Measurements from ENCODE around the gene SDS. TPM values are rescaled to one million over a fixed set of nuclear protein-coding genes. Genes with fewer than 3 reads are reported as not detected.
"Not testable (repeated sequence)": the region's sequence is repeated elsewhere in the genome, so short reads cannot be mapped to it uniquely, and the experiment has no call there.

Gene SDS
- total RNA-seq, 1 donor from 2014 or later = not detected

DNA sequence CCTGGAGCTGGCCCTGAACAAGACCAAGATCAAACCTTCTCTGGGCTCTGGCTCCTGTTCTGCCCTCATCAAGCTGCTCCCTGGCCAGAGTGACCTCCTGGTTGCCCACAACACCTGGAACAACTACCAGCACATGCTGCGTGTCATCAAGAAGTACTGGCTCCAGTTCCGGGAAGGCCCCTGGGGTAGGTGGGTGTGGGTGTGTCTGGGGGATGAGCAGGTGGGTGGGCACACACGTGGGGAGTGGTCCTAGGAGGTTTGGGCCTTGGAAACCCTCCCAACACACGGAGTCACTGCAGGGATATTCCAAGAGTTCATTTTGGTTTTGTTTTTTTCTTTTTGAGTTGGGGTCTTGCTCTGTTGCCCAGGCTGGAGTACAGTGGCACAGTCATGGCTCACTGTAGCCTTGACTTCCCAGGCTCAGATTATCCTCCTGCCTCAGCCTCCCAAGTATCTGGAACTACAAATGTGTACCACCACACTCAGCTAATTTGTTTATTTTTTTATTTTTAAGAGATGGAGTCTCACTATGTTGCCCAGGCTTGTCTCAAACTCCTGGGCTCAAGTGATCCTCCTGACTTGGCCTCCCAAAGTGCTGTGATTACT, 28.8 kb downstream of the SDS start:
- DNase-seq = no peak

DNA sequence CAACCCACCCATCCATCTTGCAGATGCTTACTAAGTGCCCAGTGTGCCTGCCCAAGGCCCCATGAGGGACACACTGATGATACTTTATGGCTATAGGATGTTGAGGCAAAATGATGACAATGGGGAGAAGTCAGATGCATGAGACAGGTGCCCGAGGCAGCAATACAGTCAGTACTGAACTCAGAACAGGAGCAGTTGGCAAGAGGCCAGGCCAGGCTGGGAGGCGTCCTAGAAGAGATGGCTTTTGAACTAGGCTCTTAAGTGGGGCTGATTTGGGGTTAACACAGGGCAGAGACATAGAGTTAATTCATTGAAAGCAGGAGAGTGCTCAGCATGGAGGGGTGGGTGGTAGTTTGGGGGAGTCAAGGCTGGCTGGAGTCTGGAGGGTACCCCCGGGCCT, 29.7 kb downstream of the SDS start:
- no peak for DNase-seq

DNA sequence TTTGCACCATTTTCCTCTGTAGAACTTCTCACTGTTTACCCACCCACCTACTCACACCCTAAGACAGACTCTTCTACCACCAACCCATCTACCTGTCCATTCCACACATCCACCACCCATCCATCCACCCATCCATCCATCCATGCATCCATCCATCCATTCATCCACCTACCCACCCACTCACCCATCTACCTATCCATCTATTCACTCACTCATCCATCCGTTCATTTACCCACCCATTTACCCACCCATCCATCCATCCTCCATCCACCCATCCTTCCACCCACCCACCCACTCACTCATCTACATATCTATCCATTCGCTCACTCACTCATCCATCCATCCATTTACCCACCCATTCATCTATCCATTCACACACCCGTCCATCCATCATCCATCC, 30.2 kb downstream of the SDS start:
- DNase-seq = no peak

DNA sequence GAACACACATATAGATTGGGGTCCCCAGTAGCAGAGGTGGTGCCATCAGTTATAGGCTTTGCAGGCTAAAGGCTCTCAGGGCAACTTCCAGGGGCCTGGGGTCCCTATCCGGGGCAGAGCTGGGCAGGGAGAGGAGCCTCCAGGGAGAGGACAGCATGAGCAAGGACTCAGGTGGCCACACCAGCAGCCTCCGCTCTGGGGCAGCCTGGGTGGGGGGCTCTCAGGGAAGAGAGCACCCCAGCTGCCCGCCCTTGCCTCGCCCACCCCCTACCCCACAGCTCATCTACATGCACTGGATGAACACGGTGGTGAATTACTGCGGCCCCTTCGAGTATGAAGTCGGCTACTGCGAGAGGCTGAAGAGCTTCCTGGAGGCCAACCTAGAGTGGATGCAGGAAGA, 31.3 kb downstream of the SDS start:
- no peak for DNase-seq

DNA sequence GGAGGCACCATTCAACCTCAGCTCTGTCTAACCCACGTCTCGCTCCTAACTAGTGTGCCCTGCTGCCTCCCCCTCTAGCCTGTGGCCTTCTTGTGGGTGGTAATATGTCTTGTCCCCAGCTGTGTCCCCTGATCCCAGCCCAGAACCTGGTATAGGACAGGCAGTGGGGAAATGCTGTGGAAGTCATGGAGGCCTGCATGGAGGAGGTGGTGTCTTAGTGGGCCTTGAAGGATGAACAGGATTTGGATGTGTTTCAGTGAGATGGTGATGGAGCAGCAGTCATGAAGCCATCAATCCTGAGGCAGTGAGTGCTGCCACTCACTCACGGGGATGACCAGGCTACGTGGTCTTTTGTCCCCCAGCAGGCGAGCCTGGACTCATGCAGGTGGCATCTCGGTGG, 31.9 kb downstream of the SDS start:
- DNase-seq = no peak

DNA sequence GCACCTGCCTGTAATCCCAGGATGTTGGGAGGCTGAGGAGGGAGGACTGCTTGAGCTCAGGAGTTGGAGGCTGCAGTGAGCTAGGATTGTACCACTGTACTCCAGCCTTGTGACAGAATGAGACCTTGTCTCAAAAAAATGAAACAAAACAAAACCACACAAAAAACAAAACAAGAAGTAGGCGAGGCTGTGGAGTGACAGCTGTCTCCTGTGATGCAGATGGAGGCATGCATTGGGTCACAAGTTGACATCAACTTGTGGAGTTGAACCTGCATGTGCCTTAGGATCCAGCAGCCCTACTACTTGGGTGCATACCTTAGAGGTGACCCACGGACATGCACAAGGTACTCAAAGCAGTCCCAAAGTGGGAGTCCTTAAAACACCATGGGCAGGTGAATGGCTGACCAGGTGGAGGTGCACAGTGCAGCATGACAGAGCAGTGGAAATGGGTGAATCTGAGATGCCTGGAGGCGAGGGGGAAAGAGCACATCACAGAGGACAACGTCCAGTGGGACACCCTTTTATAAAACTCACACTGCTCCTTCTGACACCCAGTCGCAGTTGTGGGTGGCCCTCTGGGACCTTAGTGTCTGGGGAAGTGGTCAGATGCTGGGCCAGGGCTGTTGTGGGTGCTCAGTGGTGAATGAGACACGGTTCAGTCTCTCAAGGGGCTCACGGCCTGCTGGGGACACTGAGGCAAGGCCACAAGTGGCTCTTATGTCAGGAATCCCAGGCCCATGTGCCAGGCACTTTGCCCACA, 32.6 kb downstream of the SDS start:
- no peak for DNase-seq

DNA sequence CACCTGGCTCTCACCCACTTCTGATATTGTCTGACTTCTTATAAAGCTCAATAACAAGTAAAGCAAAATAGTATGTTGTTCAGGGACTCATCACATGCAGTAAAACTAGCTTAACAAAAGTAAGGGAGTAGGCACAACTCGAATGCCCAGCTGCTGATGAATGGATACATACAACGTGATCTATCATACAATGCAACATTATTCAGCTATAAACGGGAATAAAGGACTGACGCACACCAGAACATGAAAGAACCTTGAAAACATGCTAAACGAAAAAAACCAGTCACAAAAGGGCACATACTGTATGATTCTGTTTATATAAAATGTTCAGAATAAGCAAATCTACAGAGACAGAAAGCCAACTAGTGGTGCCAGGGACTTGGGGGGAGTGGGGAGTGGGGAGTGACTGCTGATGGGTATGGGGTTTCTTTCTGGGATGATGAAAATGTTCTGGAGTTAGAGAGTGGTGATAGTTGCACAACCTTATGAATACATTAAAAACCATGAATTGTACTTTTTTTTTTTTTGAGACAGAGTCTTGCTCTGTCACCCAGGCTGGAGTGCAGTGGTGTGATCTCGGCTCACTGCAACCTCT, 34.2 kb downstream of the SDS start:
- DNase-seq = no peak

DNA sequence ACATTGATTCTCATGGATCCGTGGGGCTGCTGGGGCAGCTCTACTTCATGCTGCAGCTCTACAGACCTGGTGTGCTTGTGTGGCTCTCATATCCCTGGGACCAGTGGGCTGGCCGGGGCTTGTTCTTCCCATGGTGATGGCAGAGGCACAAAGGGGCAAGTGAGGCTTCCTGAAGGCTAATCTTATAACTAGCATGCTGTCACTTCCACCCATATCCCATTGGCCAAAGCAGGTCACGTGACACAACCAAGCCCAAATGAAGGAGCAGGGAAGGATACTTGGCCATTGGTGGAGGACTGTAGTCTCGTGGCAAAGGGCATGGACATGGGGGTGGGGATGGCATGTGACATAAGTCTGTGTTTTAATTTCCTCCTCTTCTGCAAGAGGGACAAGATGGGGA, 35.4 kb downstream of the SDS start:
- no peak for DNase-seq

DNA sequence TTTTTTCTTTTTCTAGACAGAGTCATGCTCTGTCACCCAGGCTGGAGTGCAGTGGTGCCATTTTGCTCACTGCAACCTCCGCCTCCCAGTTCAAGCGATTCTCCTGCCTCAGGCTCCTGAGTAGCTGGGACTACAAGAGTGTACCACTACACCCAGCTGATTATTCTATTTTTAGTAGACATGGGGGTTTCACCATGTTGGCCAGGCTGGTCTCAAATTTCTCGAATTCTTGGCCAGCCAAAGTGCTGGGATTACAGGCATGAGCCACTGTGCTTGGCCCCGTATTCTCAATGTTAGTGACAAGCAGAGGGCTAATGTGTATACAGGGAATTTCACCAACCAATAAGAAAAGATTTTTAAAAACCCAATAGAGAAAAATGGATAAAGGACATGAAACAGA, 36.9 kb downstream of the SDS start:
- DNase-seq = peak; percentile 52

DNA sequence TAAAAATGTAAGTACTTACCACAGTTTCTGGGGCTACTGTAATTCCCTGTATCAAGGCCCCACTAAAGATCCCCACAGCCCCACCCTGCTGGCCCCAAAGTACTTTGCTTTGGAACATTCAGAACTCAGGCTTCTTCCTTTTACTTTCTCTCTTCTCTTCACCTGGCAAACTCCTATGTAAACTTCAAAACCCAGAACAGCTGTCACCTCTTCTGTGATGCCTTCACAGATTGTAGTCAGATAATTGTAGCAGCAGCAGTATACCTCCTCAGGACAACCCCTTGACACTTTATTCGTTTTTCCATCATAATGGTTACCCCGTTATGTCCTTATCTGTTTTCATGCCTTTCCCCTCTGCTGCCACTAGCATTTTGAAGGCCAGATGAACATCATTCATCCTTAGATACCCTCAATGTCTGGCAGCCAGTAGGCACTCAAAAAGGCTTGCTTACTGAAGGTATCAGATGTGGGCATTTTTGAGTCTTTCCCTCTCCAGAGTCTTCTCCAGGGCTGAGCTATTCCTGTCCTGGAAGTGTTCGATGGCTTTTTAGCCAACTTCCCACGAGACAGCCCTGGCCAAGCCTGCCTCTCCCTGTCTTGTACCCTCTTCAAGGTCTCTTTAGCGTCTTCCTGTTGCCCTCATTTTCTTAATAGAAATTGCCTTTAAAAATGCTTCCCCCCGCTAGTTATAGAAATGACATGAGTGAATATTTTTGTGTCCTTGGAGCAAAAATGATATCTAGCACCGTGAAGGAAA, 37.9 kb downstream of the SDS start:
- DNase-seq = no peak

DNA sequence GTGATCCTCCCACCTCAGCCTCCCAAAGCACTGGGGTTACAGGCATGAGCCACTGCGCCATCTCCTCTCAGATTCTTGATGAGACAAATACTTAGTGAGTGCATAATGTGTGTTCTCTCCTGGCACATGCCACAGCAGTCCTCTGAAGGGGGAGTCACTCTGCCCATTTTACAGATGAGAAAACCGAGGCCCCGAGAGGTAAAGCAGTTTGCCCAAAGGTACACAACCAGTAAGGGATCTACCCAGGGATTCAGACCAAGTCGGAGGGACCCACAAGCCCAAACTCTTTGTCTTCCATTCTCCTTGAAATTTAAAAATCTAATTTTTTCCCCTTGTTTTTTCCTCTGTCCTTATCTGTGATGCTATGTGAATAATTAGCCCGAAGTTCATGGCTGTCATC, 39.0 kb downstream of the SDS start:
- no peak for DNase-seq

DNA sequence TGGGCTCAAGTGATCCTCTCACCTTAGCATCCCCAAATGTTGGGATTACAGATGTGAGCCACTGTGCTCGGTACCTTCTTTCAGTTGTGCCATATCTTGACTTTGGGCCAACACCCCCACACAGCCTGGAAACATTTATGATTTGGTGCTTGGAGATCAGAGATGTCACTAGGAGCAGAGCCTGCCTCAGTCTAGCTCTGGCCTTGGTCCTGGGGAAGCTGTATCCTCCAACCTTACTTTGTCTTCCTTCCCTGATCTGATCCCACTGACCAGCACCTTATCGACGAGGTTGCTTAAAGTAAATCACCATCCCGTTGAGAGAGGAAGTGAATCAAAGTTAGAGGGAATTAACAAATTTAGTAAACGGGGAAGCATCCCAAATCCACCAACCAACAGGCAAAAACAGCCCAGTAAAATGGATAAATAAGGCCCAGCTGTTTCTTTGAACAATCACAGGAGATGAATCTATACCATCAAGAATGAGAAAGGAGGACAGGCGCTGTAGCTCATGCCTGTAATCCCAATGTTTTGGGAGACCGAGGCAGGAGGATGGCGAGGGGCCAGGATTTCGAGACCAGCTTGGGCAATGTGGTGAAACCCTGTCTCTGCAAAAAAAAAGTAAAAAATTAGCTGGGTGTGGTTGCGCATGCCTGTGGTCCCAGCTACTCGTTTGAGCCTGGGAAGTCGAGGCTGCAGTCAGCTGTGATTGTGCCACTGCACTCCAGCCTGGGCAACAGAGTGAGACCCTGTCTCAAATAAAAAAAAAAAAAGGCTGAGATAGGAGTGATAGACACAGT, 41.9 kb downstream of the SDS start:
- no peak for DNase-seq

DNA sequence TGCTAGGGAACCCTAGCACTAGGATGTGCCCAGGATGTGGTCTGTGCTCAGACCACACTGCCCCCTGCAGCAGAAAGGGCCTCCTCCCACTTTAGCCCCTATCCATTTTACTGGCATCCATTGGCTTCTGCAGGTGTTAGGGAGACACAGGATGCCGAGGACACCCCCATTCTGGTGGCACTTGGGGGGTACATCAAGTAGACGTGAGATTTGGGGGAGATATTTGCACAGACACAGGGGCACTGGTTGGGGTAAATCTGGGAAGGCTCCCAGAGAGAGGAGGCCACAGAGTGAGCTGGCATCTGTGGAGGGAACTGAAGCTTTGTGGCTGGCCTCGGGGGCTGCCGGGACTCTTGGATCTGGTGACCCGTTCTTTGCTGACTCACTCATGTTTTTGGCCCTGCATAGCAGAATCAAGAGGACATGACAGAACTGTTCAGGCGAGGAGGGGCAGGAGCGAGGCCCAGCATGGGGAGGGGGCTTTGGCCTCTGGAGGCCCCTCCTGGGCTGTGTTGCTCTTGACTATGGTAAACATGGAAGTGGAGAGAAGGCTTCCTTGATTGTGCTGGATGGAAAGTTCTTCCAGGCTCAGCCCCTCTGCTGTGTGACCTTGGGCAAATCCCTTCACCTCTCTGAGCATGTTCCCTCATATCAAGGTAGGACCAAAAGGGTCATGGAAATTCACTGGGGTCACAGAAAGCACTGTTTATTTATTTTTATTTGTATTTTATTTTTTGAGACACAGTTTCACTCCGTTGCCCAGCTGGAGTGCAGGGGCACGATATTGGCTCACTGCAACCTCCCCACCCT, 43.5 kb downstream of the SDS start:
- no peak for DNase-seq

DNA sequence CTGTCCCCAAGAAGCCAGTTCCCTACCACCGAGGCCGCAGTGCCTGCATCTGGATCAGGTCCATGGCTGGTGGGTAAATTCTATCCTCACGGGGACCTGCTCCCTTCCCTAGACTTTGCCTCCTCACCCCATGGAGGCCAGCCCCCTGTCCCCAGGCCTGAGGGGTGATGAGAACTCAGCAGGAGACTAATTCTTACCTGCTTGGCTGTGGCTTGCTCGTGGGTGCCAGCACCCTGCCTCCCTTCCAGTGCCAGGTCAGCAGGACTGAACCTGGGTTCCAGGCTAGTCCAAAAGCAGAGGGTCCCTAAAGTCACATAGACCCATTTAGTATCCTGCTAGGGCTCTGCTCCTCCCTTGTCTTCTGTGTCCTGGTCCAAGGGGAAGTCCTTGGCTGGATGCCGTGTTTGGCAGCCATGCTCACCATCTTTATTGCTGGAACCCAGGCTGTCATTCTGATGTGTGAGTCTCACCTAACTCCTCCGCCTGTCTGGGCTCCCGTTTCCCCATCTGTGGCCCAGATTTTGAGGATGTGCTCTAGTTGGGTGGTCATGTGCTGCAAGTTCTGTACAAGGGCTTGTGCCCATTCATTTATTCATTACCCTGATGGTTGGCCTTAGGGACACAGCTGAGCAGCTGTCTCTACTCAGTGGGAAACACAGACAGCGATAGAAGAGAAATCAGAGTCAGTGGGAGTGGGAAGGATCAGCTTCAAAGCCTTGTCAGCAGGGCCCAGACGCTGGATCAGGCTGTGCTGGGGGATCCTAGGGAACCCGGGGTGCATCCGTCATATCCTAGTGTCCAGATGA, 44.4 kb downstream of the SDS start:
- DNase-seq = peak; percentile 48

DNA sequence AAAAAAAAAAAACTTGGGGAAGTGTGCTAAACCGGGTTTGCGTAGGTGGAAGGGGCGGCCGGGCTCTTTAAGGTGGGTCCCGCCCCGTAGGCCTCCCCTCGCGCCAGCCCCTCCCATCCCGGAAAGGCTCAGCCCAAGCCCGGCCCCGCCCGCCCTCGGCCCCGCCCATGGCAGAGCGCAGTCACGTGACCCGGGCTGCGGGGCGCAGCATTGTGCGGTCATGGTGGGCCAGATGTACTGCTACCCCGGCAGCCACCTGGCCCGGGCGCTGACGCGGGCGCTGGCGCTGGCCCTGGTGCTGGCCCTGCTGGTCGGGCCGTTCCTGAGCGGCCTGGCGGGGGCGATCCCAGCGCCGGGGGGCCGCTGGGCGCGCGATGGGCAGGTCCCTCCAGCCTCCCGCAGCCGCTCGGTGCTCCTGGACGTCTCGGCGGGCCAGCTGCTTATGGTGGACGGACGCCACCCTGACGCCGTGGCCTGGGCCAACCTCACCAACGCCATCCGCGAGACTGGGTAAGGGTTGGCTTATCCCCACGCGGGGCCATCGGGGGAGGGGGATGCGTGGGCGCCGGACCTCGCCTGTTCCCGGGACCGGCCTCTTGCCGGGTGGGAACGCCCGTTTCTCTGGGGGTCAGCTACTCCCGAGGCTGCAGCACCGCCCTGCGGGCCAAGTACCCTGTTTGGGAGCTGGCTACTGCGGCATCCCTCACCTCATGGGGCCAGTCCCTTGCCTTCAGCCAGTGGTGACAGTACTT, 45.1 kb downstream of the SDS start, which contains the start of gene PLBD2:
Gene PLBD2, plus strand, starts transcription at position 207 of the 752 bp plus-strand sequence. Its CDS starts 14 bp downstream, at position 221.
- peak; percentile 97 for DNase-seq

DNA sequence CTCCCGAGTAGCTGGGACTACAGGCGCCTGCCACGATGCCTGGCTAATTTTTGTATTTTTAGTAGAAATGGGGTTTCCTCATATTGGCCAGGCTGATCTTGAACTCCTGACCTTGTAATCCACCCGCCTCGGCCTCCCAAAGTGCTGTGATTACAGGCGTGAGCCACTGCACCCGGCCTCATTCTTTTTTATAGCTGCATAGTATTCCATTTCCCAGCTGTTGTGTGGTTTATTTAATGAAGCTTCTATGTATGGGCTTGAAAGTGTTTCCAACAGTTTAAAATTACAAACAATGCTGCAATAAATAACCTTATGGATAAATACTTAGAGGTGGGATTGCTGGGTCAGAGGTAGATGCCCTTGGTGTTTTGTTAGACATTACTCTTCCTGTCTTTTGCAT, 49.5 kb downstream of the SDS start:
- DNase-seq = not testable (repeated sequence)

DNA sequence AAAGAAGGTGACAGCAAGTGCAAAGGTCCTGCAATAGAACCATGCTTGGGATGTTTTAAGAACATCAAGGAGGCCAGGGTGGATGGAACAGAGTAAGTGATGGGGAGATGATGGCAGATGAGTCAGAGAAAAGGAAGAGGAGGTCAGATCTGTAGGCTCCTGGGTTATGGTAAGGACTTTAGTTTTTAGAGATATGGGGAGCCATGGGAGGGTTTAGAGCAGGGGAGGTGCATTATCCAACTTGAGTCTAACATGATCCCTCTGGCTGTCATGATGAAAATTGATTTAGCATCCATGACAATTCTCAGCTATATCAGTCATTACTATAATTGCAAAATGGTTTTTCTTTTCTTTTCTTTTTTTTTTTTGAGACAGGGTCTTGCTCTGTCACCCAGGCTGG, 52.6 kb downstream of the SDS start:
- no peak for DNase-seq

DNA sequence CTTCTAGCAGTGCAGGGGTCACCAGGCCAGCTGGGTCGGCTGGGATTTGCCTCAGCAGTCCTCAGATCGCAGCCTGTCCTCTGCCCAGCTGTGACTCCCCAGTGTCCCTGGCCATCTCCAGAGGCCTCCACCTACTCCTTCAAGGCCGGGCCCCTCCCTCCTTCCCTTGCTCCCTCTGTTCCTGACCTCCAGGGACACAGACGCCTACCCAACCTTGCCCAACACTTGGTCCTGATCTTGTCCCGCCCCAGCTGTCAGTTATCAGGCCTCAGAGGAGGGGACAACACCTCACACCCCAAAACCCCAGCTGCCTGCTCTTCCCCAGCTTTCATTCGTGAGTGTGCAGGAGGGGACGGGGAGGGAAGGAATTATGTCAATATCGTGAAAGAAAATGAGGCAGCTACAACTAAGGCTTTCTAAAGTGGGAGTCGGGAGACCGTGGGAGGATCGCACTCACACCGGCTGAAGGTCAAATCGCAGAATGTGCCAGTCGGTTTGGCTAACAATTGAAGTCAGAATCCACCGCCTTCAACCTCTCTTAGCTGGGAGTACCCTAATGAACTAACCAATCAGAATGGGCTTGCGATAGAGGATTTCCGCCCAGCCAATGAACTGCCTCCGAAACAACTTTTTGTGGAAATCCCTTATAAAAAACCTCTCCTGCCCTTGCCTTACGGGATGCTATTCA, 54.7 kb downstream of the SDS start:
- DNase-seq = no peak

DNA sequence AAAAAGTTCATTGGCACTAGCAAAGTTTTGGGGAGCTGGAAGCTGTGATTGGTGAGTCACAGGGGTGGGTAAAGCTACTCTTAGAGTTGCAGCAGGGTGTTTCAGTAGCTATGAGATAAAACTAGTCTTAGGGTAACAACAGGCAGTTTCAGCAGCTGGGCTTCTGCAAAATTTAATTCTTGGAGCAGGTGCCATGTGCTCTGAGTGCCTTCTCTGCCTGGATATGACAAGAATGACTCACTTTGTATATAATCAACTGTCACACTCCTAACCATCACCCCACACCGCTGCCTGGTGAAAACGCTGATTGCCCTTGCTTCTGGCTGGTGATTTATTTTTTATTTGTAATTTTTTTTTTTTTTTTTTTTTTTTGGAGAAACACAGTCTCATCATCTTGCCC, 55.8 kb downstream of the SDS start:
- DNase-seq = no peak
